ENCODE measurements around the gene ZNF408. TPM values are rescaled to one million over a fixed set of nuclear protein-coding genes. Genes with fewer than 3 reads are reported as not detected.

The ZNF408 gene
- total and polyA plus RNA-seq, 2 of the 13 experiments (the other 11 are each of a cell fraction or from before 2014, with no cell fraction given) = 11.2 to 12.5 TPM

GRCh38 chr11:46722566-46723358 is 21.9 kb downstream of the ZNF408 start (continued):
- TF ChIP-seq ZNF589 (CRISPR knock-in tag; conservative IDR thresholded peaks at IDR 0.05) (no peak), TEAD3 (CRISPR knock-in tag; optimal IDR thresholded peaks at IDR 0.05; ENCODE audit: borderline replicate concordance) (peak; percentile 15), ZBTB20 (CRISPR knock-in tag; IDR thresholded peaks at IDR 0.05; ENCODE audit: borderline replicate concordance, low read depth) (peak; percentile 32; the same call in 1 of the 2 replicates), ZNF33B (CRISPR knock-in tag; IDR thresholded peaks at IDR 0.05) (0 out of 2 replicates have a peak, but pooled peaks have one; percentile 34), SP1 (IDR thresholded peaks at IDR 0.05) (no peak), SP1 (CRISPR knock-in tag; IDR thresholded peaks at IDR 0.05) (no peak), ZNF253 (CRISPR knock-in tag; IDR thresholded peaks at IDR 0.05; ENCODE audit: borderline replicate concordance) (no peak), ZBTB38 (CRISPR knock-in tag; IDR thresholded peaks at IDR 0.05) (0 out of 2 replicates have a peak, but pooled peaks have one; percentile 10), ZNF616 (CRISPR knock-in tag; IDR thresholded peaks at IDR 0.05; ENCODE audit: low read depth) (0 out of 2 replicates have a peak, but pooled peaks have one; percentile 67), RFXAP (CRISPR knock-in tag; IDR thresholded peaks at IDR 0.05; ENCODE audit: borderline replicate concordance) (0 out of 2 replicates have a peak, but pooled peaks have one; percentile 36), POLR2G (IDR thresholded peaks at IDR 0.05; ENCODE audit: low read depth, low read length) (peak; percentile 71)
- TF ChIP-seq, protein P1, sequence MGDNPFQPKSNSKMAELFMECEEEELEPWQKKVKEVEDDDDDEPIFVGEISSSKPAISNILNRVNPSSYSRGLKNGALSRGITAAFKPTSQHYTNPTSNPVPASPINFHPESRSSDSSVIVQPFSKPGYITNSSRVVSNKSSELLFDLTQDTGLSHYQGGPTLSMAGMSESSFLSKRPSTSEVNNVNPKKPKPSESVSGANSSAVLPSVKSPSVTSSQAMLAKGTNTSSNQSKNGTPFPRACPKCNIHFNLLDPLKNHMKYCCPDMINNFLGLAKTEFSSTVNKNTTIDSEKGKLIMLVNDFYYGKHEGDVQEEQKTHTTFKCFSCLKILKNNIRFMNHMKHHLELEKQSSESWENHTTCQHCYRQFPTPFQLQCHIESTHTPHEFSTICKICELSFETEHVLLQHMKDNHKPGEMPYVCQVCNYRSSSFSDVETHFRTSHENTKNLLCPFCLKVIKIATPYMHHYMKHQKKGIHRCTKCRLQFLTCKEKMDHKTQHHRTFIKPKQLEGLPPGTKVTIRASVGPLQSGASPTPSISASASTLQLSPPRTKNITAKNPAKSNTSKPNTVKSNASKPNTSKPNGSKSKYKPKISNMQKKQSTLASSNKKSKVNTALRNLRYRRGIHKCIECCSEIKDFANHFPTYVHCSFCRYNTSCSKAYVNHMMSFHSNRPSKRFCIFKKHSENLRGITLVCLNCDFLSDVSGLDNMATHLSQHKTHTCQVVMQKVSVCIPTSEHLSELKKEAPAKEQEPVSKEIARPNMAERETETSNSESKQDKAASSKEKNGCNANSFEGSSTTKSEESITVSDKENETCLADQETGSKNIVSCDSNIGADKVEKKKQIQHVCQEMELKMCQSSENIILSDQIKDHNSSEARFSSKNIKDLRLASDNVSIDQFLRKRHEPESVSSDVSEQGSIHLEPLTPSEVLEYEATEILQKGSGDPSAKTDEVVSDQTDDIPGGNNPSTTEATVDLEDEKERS (CRISPR knock-in tag; IDR thresholded peaks at IDR 0.05) = peak; percentile 68; the same call in 1 of the 2 replicates
